CD14-positive monocyte (primary cell): ENCODE measurements around the gene GMEB1. TPM values are rescaled to one million over a fixed set of nuclear protein-coding genes. Genes with fewer than 3 reads are reported as not detected.
A peak's percentile ranks its signal among the peaks of the same experiment; 100 is the strongest.

ENCODE experiments used
- DNase-seq, 3 donors: peaks; one replicate each; pipeline ENCODE4 v3.0.0-alpha.2; 2011 to 2022
- H2AFZ ChIP-seq: 2 replicates; pipeline ENCODE4 v1.6.0; 2012; ENCODE audit warnings: mild to moderate bottlenecking, low read depth, low read length, inconsistent platforms; ENCODE audit not compliant: insufficient read depth, poor library complexity, severe bottlenecking
- H3K27ac ChIP-seq, 2 donors: 1 replicate in 1 of 2; 2 replicates in 1 of 2; pipeline ENCODE4 v1.5.1; 2012 to 2013; ENCODE audit warnings: low read length in 2 of 2, control low read depth in 1 of 2, inconsistent platforms in 1 of 2, low read depth in 1 of 2, mild to moderate bottlenecking in 1 of 2
- H3K27me3 ChIP-seq, 2 donors: one replicate each; pipeline versions ENCODE4 v1.6.0 to v1.6.1; 2011 to 2013; ENCODE audit warnings: low read length in 2 of 2; ENCODE audit not compliant: control insufficient read depth in 2 of 2, insufficient read depth in 2 of 2
- H3K36me3 ChIP-seq, 2 donors: replicated peaks in 1 of 2; 1 replicate in 1 of 2; 2 replicates in 1 of 2; pipeline versions ENCODE4 v1.5.1 to v1.6.1; 2012 to 2013; ENCODE audit warnings: low read length in 2 of 2, control low read depth in 1 of 2, inconsistent platforms in 1 of 2, mild to moderate bottlenecking in 1 of 2; ENCODE audit not compliant: insufficient read depth in 2 of 2, control insufficient read depth in 1 of 2
- H3K4me1 ChIP-seq, 2 donors: 1 replicate in 1 of 2; 2 replicates in 1 of 2; pipeline versions ENCODE4 v1.5.1 to v1.6.1; 2012 to 2013; ENCODE audit warnings: low read length in 2 of 2, control low read depth in 1 of 2, inconsistent platforms in 1 of 2, mild to moderate bottlenecking in 1 of 2, moderate library complexity in 1 of 2; ENCODE audit not compliant: insufficient read depth in 2 of 2, control insufficient read depth in 1 of 2
- H3K4me2 ChIP-seq: replicated peaks from 2 replicates; pipeline ENCODE3; 2012; ENCODE audit warnings: low read length, moderate library complexity, mild to moderate bottlenecking; ENCODE audit not compliant: poor library complexity, severe bottlenecking; ENCODE audit errors: extremely low read depth
- H3K4me3 ChIP-seq, 3 experiments: fragments of 200-600 bp in 1 of 3; sonication (generic) in 1 of 3; replicated peaks in 1 of 3; 1 replicate in 2 of 3; 2 replicates in 1 of 3; pipeline ENCODE4 v1.5.1; 2011 to 2013; ENCODE audit warnings: low read length in 3 of 3, mild to moderate bottlenecking in 3 of 3, control low read depth in 2 of 3, low read depth in 2 of 3, inconsistent platforms in 1 of 3, moderate library complexity in 1 of 3
- H3K79me2 ChIP-seq: 2 replicates; pipeline ENCODE4 v1.6.0; 2012; ENCODE audit warnings: mild to moderate bottlenecking, control low read depth, inconsistent platforms, low read length, moderate library complexity; ENCODE audit not compliant: insufficient read depth
- H3K9ac ChIP-seq: 2 replicates; pipeline ENCODE4 v1.6.0; 2017; ENCODE audit warnings: low read length, mild to moderate bottlenecking; ENCODE audit not compliant: insufficient read depth, poor library complexity, severe bottlenecking
- H3K9me3 ChIP-seq, 2 donors: replicated peaks in 1 of 2; 1 replicate in 1 of 2; 2 replicates in 1 of 2; pipeline versions ENCODE4 v1.5.1 to v1.6.1; 2012 to 2013; ENCODE audit warnings: low read length in 2 of 2, control low read depth in 1 of 2; ENCODE audit not compliant: control insufficient read depth in 1 of 2, insufficient read depth in 1 of 2
- H4K20me1 ChIP-seq: 2 replicates; pipeline ENCODE4 v1.6.0; 2012; ENCODE audit warnings: mild to moderate bottlenecking, low read length, control low read depth, moderate library complexity; ENCODE audit not compliant: insufficient read depth
- H3K27ac Mint-ChIP-seq, 7 donors: one replicate each; pipeline ENCODE4 v1.8.0; 2020; ENCODE audit warnings: mild to moderate bottlenecking in 7 of 7, mixed read lengths in 7 of 7, moderate library complexity in 6 of 7, inconsistent platforms in 2 of 7
- H3K27me3 Mint-ChIP-seq, 3 donors: one replicate each; pipeline ENCODE4 v1.8.0; 2021 to 2022; ENCODE audit warnings: low read depth in 3 of 3, mild to moderate bottlenecking in 3 of 3, mixed read lengths in 3 of 3, moderate library complexity in 3 of 3, inconsistent platforms in 1 of 3
- H3K36me3 Mint-ChIP-seq, 2 donors: one replicate each; pipeline ENCODE4 v1.8.0; 2020; ENCODE audit warnings: mixed read lengths in 2 of 2, inconsistent platforms in 1 of 2, mild to moderate bottlenecking in 1 of 2
- H3K4me1 Mint-ChIP-seq: one replicate; pipeline ENCODE4 v1.8.0; 2020; ENCODE audit warnings: mild to moderate bottlenecking, mixed read lengths
- H3K4me3 Mint-ChIP-seq, 2 donors: one replicate each; pipeline ENCODE4 v1.8.0; 2020; ENCODE audit warnings: mild to moderate bottlenecking in 2 of 2, mixed read lengths in 2 of 2, moderate library complexity in 1 of 2
- H3K9me3 Mint-ChIP-seq, 7 donors: one replicate each; pipeline ENCODE4 v1.8.0; 2020 to 2022; ENCODE audit warnings: mixed read lengths in 7 of 7, mild to moderate bottlenecking in 6 of 7, moderate library complexity in 6 of 7, inconsistent platforms in 2 of 7
- WGBS: methylation state at CpG from one replicate; pipeline ENCODE4 v1.1.5; 2013; ENCODE audit warnings: missing lambda C conversion rate; ENCODE audit not compliant: insufficient coverage; 5-methylcytosine and 5-hydroxymethylcytosine counted together
- intact Hi-C, 2 donors: fragments of 100-400 bp; cut with micrococcal nuclease; formaldehyde crosslinking; loops; one replicate each; pipeline versions ENCODE4 v1.15.0 to v1.15.1; 2023
- polyA plus RNA-seq, 3 donors: library from polyadenylated mRNA; depleted of rRNA in 1 of 3; unstranded in 2 of 3; stranded (reverse) in 1 of 3; fragments of 300-500 nt in 2 of 3; fragments of >200 nt in 1 of 3; fragmentation: Illumina TruSeq in 2 of 3; gene quantifications; 1 replicate in 2 of 3; 2 replicates in 1 of 3; pipeline ENCODE4 v1.2.3, GENCODE V29; 2012 to 2021
- TF ChIP-seq, protein P1 (sequence below): fragments of 200-600 bp; IDR thresholded peaks from one replicate; pipeline ENCODE4 v1.8.0; 2022; ENCODE audit warnings: antibody characterized with exemption, mild to moderate bottlenecking

Gene GMEB1
- polyA plus RNA-seq, 3 donors = 8.1 to 16.0 (median 9.7) TPM

- H3K9ac ChIP-seq = no peak overlapping the region
- TF ChIP-seq, protein P1, sequence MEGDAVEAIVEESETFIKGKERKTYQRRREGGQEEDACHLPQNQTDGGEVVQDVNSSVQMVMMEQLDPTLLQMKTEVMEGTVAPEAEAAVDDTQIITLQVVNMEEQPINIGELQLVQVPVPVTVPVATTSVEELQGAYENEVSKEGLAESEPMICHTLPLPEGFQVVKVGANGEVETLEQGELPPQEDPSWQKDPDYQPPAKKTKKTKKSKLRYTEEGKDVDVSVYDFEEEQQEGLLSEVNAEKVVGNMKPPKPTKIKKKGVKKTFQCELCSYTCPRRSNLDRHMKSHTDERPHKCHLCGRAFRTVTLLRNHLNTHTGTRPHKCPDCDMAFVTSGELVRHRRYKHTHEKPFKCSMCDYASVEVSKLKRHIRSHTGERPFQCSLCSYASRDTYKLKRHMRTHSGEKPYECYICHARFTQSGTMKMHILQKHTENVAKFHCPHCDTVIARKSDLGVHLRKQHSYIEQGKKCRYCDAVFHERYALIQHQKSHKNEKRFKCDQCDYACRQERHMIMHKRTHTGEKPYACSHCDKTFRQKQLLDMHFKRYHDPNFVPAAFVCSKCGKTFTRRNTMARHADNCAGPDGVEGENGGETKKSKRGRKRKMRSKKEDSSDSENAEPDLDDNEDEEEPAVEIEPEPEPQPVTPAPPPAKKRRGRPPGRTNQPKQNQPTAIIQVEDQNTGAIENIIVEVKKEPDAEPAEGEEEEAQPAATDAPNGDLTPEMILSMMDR = no peak
- H3K27ac ChIP-seq = no peak overlapping the region
- Mint-ChIP-seq H3K4me1 (peaks cover 15% of the 10 kb centered on the region), H3K4me3 (no peak overlapping the region), H3K9me3 (no peaks in the 10 kb centered on the region), H3K27ac (no peak overlapping the region), H3K27me3 (peaks cover 0 to 1% (median 0%) of the 10 kb centered on the region in 3 donors), H3K36me3 (no peaks in the 10 kb centered on the region)
- H2AFZ ChIP-seq = no peak overlapping the region
- H3K79me2 ChIP-seq = peaks cover under 1% of the 10 kb centered on the region
- no peaks in the 10 kb centered on the region for H3K27me3 ChIP-seq
- WGBS = 94% methylated on average over 2 of the region's 7 CpGs
- intact Hi-C loops = no loop called here
- H3K4me1 ChIP-seq = peaks cover 14 to 22% of the 10 kb centered on the region in 2 donors
- no peak for DNase-seq
- H3K36me3 ChIP-seq = no peaks in the 10 kb centered on the region
- H3K9me3 ChIP-seq = no peaks in the 10 kb centered on the region
- no peaks in the 10 kb centered on the region for H4K20me1 ChIP-seq
- H3K4me3 ChIP-seq = no peak overlapping the region
- H3K4me2 ChIP-seq = no peak overlapping the region
These were observed 4.6 kb upstream of the GMEB1 start for GRCh38 chr1:28663871-28664470.

DNA sequence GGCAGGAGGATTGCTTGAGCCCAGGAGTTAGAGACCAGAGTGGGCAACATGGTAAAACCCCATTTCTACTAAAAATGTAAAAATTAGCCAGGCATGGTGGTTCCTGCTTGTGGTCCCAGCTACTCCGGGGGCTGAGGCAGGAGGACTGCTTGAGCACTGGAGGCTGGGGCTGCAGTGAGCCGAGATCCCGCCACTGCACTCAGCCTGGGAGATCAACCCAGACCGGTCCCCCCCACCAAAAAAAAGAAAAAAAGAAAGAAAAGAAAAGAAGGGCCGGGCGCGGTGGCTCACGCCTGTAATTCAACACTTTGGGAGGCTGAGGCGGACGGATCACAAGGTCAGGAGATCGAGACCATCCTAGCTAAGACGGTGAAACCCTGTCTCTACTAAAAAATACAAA is 1.8 kb upstream of the GMEB1 start:
- Mint-ChIP-seq H3K4me3 (peak overlapping the region in 1 of 2 donors; percentile 24), H3K9me3 (no peaks in the 10 kb centered on the region), H3K27ac (no peak overlapping the region), H3K27me3 (no peaks in the 10 kb centered on the region), H3K36me3 (no peaks in the 10 kb centered on the region), H3K4me1 (peaks cover 18% of the 10 kb centered on the region)
- H3K4me1 ChIP-seq = peaks cover 27 to 34% of the 10 kb centered on the region in 2 donors
- no peak overlapping the region for H3K9ac ChIP-seq
- intact Hi-C loops = no loop called here
- no peak overlapping the region for H2AFZ ChIP-seq
- no peaks in the 10 kb centered on the region for H3K27me3 ChIP-seq
- H3K27ac ChIP-seq = no peak overlapping the region
- H3K4me3 ChIP-seq = no peak overlapping the region
- no peak overlapping the region for H3K4me2 ChIP-seq
- H4K20me1 ChIP-seq = peaks cover 10% of the 10 kb centered on the region
- TF ChIP-seq, protein P1 = no peak
- peaks cover 26% of the 10 kb centered on the region for H3K79me2 ChIP-seq
- H3K9me3 ChIP-seq = no peaks in the 10 kb centered on the region
- H3K36me3 ChIP-seq = no peaks in the 10 kb centered on the region
- no peak for DNase-seq
- no CpG with 5 or more reads among the region's 12 CpGs for WGBS
